Panc1 (cell line): ENCODE measurements around the gene MRPS34. TPM values are rescaled to one million over a fixed set of nuclear protein-coding genes. Genes with fewer than 3 reads are reported as not detected.

Experiments used
- ATAC-seq: fragments of 200-7000 bp; cut with Tn5 transposase; 2 replicates; pipeline ENCODE4 v1.9.1; 2020; ENCODE audit warnings: mild to moderate bottlenecking, moderate library complexity
- BruUV-seq: library from RNA; stranded (reverse); fragments of 400-500 nt; replicated peaks from 2 replicates; lab custom pipeline; 2021; lab: Mats Ljungman, UMichigan
- CTCF ChIA-PET: fragments of 300-600 bp; sonication (Branson Sonifier 250); formaldehyde crosslinking; loops from one replicate; lab custom pipeline; 2022; ENCODE audit warnings: antibody characterized with exemption; lab: Charles Lee
- POLR2A ChIA-PET: fragments of 300-600 bp; sonication (Branson Sonifier 250); formaldehyde crosslinking; loops from one replicate; lab custom pipeline; 2022; ENCODE audit warnings: antibody characterized with exemption; lab: Charles Lee
- DNase-seq: peaks from one replicate; pipeline ENCODE4 v3.0.0-alpha.2; 2010; ENCODE audit warnings: low read depth, low spot score
- H3K27ac ChIP-seq: 2 replicates; pipeline ENCODE4 v1.5.1; 2011; ENCODE audit warnings: mild to moderate bottlenecking, low read length, inconsistent platforms
- H3K27me3 ChIP-seq: fragments of 200-500 bp; sonication (Bioruptor generic); 2 replicates; pipeline ENCODE4 v1.6.0; 2014; ENCODE audit warnings: low read length, inconsistent platforms; ENCODE audit not compliant: control insufficient read depth, insufficient read depth
- H3K36me3 ChIP-seq: fragments of 200-500 bp; sonication (Bioruptor generic); 2 replicates; pipeline ENCODE4 v1.5.1; 2014; ENCODE audit warnings: inconsistent platforms, mild to moderate bottlenecking, low read length, moderate library complexity; ENCODE audit not compliant: control insufficient read depth, insufficient read depth
- H3K4me1 ChIP-seq: 2 replicates; pipeline ENCODE4 v1.5.1; 2011; ENCODE audit warnings: inconsistent platforms, mild to moderate bottlenecking, low read length, moderate library complexity; ENCODE audit not compliant: control insufficient read depth, insufficient read depth
- H3K4me3 ChIP-seq, 2 experiments: 2 replicates each; pipeline ENCODE4 v1.5.1; 2011 to 2012; ENCODE audit warnings: low read depth in 2 of 2, low read length in 2 of 2, mild to moderate bottlenecking in 2 of 2, inconsistent platforms in 1 of 2, moderate library complexity in 1 of 2
- H3K9me3 ChIP-seq: fragments of 200-500 bp; sonication (Bioruptor generic); 2 replicates; pipeline ENCODE4 v1.5.1; 2014; ENCODE audit warnings: low read depth, mild to moderate bottlenecking, inconsistent platforms, low read length, moderate library complexity; ENCODE audit not compliant: control insufficient read depth, insufficient read depth
- POLR2AphosphoS5 ChIP-seq: IDR thresholded peaks from 2 replicates; pipeline ENCODE4 v1.6.1; 2012; ENCODE audit warnings: mild to moderate bottlenecking, low read depth, low read length, moderate library complexity
- SIN3A ChIP-seq: IDR thresholded peaks from 2 replicates; pipeline ENCODE4 v1.6.1; 2012; ENCODE audit warnings: low read depth, mild to moderate bottlenecking, low read length, moderate library complexity, borderline replicate concordance; ENCODE audit not compliant: insufficient read depth
- TCF7L2 ChIP-seq: IDR thresholded peaks from 2 replicates; pipeline ENCODE4 v1.6.1; 2011; ENCODE audit warnings: mild to moderate bottlenecking, low read depth, low read length, inconsistent platforms
- in situ Hi-C: cut with HindIII; loops from 2 replicates; pipeline ENCODE4 v1.10.0; 2016; ENCODE audit warnings: low sequenced_read_pairs, low pct_unique_long_range_greater_than_20kb
- intact Hi-C: fragments of 100-400 bp; cut with micrococcal nuclease; formaldehyde crosslinking; loops from one replicate; pipeline ENCODE4 v1.10.0; 2022; ENCODE audit not compliant: unreplicated experiment
- total RNA-seq: library from RNA; stranded (reverse); gene quantifications from one replicate; pipeline ENCODE4 v1.2.1, GENCODE V29; 2021; ENCODE audit not compliant: unreplicated experiment
- TF ChIP-seq, protein P1 (sequence below), 2 experiments: IDR thresholded peaks; 2 replicates each; pipeline ENCODE4 v1.6.1; 2011 to 2012; ENCODE audit warnings: low read depth in 2 of 2, control low read depth in 1 of 2, low read length in 1 of 2, mild to moderate bottlenecking in 1 of 2, moderate library complexity in 1 of 2; ENCODE audit not compliant: insufficient read depth in 1 of 2
- TF ChIP-seq, protein P2 (sequence below): fragments of 450-650 bp; IDR thresholded peaks from 2 replicates; pipeline ENCODE4 v1.5.1; 2017; ENCODE audit warnings: mild to moderate bottlenecking

MRPS34 gene
- total RNA-seq, 1 experiment from 2014 or later: 187 TPM

DNA sequence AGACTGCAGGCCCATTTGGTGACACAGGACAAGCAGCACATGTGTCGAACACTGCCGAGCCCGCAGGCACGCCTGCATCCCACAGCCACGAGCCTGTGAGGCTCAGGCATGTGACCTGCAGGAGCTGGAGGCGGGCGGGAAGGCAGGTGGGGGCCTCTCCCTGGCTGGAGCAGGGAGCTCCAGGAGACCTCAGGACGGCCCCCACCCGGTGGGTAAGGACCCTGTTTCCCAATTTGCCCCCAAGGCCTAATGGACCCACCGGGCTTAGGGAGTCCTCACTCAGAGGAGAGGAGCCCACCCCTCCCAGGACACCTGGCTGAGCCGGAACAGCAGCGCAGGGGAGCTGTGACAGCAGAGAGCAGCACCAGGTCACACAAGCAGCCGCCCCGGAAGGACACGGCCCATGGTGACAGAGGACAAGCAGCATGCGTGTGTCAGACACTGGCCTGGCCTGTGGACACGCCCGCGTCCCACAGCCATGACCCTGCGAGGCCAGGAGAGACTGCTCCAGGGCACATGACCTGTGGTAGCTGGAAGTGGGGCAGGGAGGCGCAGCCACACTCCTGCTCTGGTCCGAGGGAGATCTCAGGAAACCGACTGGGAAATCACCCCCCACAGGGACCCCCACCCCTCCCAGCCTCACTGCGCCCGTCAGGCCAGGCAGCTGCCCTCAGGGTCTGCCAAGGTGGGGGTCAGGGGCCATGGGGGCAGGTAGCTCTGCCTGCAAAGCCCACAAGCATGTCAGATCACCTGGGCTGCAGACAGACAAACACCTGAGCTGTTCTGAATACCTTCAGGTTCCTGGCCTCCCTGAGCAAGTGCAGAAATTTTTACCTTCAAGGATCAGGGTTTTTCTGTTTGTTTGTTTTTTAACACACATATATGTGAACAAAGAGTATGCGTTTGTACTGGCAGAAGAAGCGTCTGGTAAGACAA, 7.1 kb upstream of the MRPS34 start:
- CTCF ChIA-PET: interaction anchor here (0.6 kb wide), 1 partner anchor 437 kb away, joined by 6 read pairs; no protein-coding TSS in a partner anchor
- TF ChIP-seq, protein P1, sequence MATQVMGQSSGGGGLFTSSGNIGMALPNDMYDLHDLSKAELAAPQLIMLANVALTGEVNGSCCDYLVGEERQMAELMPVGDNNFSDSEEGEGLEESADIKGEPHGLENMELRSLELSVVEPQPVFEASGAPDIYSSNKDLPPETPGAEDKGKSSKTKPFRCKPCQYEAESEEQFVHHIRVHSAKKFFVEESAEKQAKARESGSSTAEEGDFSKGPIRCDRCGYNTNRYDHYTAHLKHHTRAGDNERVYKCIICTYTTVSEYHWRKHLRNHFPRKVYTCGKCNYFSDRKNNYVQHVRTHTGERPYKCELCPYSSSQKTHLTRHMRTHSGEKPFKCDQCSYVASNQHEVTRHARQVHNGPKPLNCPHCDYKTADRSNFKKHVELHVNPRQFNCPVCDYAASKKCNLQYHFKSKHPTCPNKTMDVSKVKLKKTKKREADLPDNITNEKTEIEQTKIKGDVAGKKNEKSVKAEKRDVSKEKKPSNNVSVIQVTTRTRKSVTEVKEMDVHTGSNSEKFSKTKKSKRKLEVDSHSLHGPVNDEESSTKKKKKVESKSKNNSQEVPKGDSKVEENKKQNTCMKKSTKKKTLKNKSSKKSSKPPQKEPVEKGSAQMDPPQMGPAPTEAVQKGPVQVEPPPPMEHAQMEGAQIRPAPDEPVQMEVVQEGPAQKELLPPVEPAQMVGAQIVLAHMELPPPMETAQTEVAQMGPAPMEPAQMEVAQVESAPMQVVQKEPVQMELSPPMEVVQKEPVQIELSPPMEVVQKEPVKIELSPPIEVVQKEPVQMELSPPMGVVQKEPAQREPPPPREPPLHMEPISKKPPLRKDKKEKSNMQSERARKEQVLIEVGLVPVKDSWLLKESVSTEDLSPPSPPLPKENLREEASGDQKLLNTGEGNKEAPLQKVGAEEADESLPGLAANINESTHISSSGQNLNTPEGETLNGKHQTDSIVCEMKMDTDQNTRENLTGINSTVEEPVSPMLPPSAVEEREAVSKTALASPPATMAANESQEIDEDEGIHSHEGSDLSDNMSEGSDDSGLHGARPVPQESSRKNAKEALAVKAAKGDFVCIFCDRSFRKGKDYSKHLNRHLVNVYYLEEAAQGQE (IDR thresholded peaks at IDR 0.05; ENCODE audit: insufficient read depth in 1 of 2, low read depth in 2 of 2, low read length in 1 of 2): 0 out of 4 replicates have a peak, but pooled peaks of 1 of the 2 experiments have one; percentile 33
- TF ChIP-seq SIN3A: no peak
- TF ChIP-seq, protein P2, sequence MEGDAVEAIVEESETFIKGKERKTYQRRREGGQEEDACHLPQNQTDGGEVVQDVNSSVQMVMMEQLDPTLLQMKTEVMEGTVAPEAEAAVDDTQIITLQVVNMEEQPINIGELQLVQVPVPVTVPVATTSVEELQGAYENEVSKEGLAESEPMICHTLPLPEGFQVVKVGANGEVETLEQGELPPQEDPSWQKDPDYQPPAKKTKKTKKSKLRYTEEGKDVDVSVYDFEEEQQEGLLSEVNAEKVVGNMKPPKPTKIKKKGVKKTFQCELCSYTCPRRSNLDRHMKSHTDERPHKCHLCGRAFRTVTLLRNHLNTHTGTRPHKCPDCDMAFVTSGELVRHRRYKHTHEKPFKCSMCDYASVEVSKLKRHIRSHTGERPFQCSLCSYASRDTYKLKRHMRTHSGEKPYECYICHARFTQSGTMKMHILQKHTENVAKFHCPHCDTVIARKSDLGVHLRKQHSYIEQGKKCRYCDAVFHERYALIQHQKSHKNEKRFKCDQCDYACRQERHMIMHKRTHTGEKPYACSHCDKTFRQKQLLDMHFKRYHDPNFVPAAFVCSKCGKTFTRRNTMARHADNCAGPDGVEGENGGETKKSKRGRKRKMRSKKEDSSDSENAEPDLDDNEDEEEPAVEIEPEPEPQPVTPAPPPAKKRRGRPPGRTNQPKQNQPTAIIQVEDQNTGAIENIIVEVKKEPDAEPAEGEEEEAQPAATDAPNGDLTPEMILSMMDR: no peak
- no peak for TF ChIP-seq TCF7L2
- peak; percentile 77 for TF ChIP-seq POLR2AphosphoS5
- BruUV-seq: TSS peak; percentile 89
- Histone ChIP-seq H3K36me3 (peaks cover 3% of the 10 kb centered on the region; the same call in 1 of the 2 replicates), H3K4me3 (no peak overlapping the region), H3K9me3 (no peaks in the 10 kb centered on the region), H3K4me1 (peaks cover 50% of the 10 kb centered on the region), H3K27me3 (no peaks in the 10 kb centered on the region), H3K27ac (peak overlapping the region; percentile 79; the same call in 1 of the 2 replicates)
- in situ Hi-C loops (no loop called here), intact Hi-C loops (loop anchor here (10.0 kb wide), 1 partner anchor 1095 kb away; the partner anchor contains the start of genes JMJD8 and STUB1)
- DNase-seq: no peak
- POLR2A ChIA-PET: interaction anchor here (0.6 kb wide), 1 partner anchor 345 kb away, joined by 4 read pairs; no protein-coding TSS in a partner anchor
- no peak for ATAC-seq

DNA sequence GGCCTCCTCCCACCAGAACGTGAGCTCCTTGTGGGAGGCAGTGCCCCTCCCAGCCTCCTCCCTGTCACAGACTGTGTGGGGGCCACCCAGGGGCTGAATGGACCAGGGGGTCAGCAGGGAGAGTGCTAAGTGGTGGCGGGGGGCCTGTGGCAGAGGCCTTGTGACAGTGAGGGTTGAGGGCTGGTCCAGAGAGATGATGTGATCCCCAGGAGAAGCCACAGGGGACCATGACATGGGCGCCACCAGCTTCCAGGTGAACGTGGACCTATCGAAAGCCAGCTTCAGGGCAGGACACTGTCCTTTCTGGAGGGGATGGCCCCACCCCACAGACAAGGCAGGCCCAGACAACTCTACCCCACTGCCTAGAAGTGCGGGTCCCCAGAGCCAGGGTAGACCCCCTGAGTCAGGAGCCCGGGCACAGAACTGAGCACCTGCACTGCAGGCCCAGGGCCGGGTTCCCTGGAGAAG, 6.3 kb upstream of the MRPS34 start:
- Histone ChIP-seq H3K4me3 (no peak overlapping the region), H3K4me1 (peaks cover 58% of the 10 kb centered on the region), H3K9me3 (no peaks in the 10 kb centered on the region), H3K27me3 (no peaks in the 10 kb centered on the region), H3K36me3 (peaks cover 3% of the 10 kb centered on the region; the same call in 1 of the 2 replicates), H3K27ac (peak overlapping the region; percentile 77; the same call in 1 of the 2 replicates)
- DNase-seq: no peak
- intact Hi-C loops: loop anchor here (10.0 kb wide), 1 partner anchor 1094 kb away; the partner anchor contains the start of genes JMJD8 and STUB1
- CTCF ChIA-PET: no interaction called here
- no TSS peak for BruUV-seq
- TF ChIP-seq SIN3A: peak; percentile 60; the same call in 1 of the 2 replicates
- no peak; the same call in 1 of the 2 replicates for TF ChIP-seq POLR2AphosphoS5
- TF ChIP-seq, protein P1 (IDR thresholded peaks at IDR 0.05; ENCODE audit: insufficient read depth in 1 of 2, low read depth in 2 of 2, low read length in 1 of 2): no peak
- TF ChIP-seq, protein P2: no peak
- TF ChIP-seq TCF7L2: no peak
- in situ Hi-C loops: no loop called here
- no peak for ATAC-seq
- POLR2A ChIA-PET: no interaction called here
